Non-pigmented ciliary epithelial cell (primary cell): ENCODE measurements around the gene ILF3.
"Not testable (repeated sequence)": the region's sequence is repeated elsewhere in the genome, so short reads cannot be mapped to it uniquely, and the experiment has no call there.

Source experiments
- DNase-seq: peaks from one replicate; pipeline ENCODE4 v3.0.0-alpha.2; 2010; ENCODE audit warnings: low read depth

Gene ILF3

GRCh38 chr19:10642473-10643171 is 11.5 kb upstream of the ILF3 start:
- DNase-seq = no peak

GRCh38 chr19:10643172-10643967 is 10.8 kb upstream of the ILF3 start:
- no peak for DNase-seq

- no peak for DNase-seq
These were observed 10.2 kb upstream of the ILF3 start for GRCh38 chr19:10643968-10644259.

- no peak for DNase-seq
These were observed 9.7 kb upstream of the ILF3 start for GRCh38 chr19:10644260-10645007.

GRCh38 chr19:10646456-10647159 is 7.5 kb upstream of the ILF3 start:
- no peak for DNase-seq

- no peak for DNase-seq
These were observed 5.8 kb upstream of the ILF3 start for GRCh38 chr19:10648360-10648759.

- DNase-seq = no peak
These were observed 2.3 kb upstream of the ILF3 start for GRCh38 chr19:10651851-10652250.

GRCh38 chr19:10653482-10653731 is 739 bp upstream of the ILF3 start:
- no peak for DNase-seq

- no peak for DNase-seq
These were observed 687 bp downstream of the ILF3 start for GRCh38 chr19:10654610-10655456.

- DNase-seq = no peak
These were observed 1.5 kb downstream of the ILF3 start for GRCh38 chr19:10655457-10656312.

- DNase-seq = no peak
These were observed 6.2 kb downstream of the ILF3 start for GRCh38 chr19:10660346-10660745.

- DNase-seq = no peak
These were observed 7.8 kb downstream of the ILF3 start for GRCh38 chr19:10661946-10662345.

GRCh38 chr19:10662384-10663251 is 8.5 kb downstream of the ILF3 start:
- no peak for DNase-seq

- DNase-seq = not testable (repeated sequence)
These were observed 9.1 kb downstream of the ILF3 start for GRCh38 chr19:10663252-10663563.

- no peak for DNase-seq
These were observed 13.7 kb downstream of the ILF3 start for GRCh38 chr19:10667867-10668266.

GRCh38 chr19:10669246-10669645 is 15.1 kb downstream of the ILF3 start:
- DNase-seq = no peak

GRCh38 chr19:10670182-10670581 is 16.0 kb downstream of the ILF3 start:
- DNase-seq = no peak

GRCh38 chr19:10670876-10671804 is 17.0 kb downstream of the ILF3 start:
- no peak for DNase-seq

- DNase-seq = not testable (repeated sequence)
These were observed 17.8 kb downstream of the ILF3 start for GRCh38 chr19:10671922-10672321.
